OCI-LY3 (cell line): Measurements from ENCODE around the gene ZNF366.

Experiments used
- CTCF ChIP-seq: fragments of 200-600, 300-600 bp; sonication (generic); IDR thresholded peaks from 2 replicates; pipeline ENCODE4 v1.5.1; 2014; ENCODE audit warnings: antibody characterized with exemption, low read length, low read depth
- EZH2phosphoT487 ChIP-seq: fragments of 200-600 bp; shearing (Covaris generic); IDR thresholded peaks from 2 replicates; pipeline ENCODE4 v1.6.1; 2018; ENCODE audit warnings: antibody characterized with exemption, mixed run types, low read depth

- TF ChIP-seq CTCF = no peak
- TF ChIP-seq EZH2phosphoT487 = no peak
Measured at GRCh38 chr5:72505539-72506157, 1.6 kb downstream of the ZNF366 start.
